IMR-90 (cell line): ENCODE measurements around the gene LRPAP1. TPM values are rescaled to one million over a fixed set of nuclear protein-coding genes. Genes with fewer than 3 reads are reported as not detected.

ENCODE experiments used
- ATAC-seq: fragments of 200-7000 bp; cut with Tn5 transposase; 2 replicates; pipeline ENCODE4 v1.9.1; 2020; ENCODE audit warnings: low read depth, mild to moderate bottlenecking, moderate library complexity
- BruUV-seq: library from RNA; stranded (reverse); fragments of 400-500 nt; replicated peaks from 2 replicates; lab custom pipeline; 2021; lab: Mats Ljungman, UMichigan
- CTCF ChIA-PET: fragments of 300-600 bp; formaldehyde crosslinking; extraction: SDS; loops from one replicate; lab custom pipeline; 2021; ENCODE audit warnings: antibody characterized with exemption; lab: Yijun Ruan, JAX
- POLR2A ChIA-PET: fragments of 300-600 bp; sonication (Branson Sonifier 250); formaldehyde crosslinking; loops from one replicate; lab custom pipeline; 2022; ENCODE audit warnings: antibody characterized with exemption; ENCODE audit not compliant: unreplicated experiment; lab: Charles Lee
- DNase-seq: peaks from one replicate; pipeline ENCODE4 v3.0.0; 2013
- H2AFZ ChIP-seq: replicated peaks from 2 replicates; pipeline ENCODE3; 2013; ENCODE audit warnings: low read length, mild to moderate bottlenecking; ENCODE audit not compliant: poor library complexity
- H2AK5ac ChIP-seq: 2 replicates; pipeline ENCODE4 v1.6.1; 2013; ENCODE audit warnings: low read depth, low read length, inconsistent platforms
- H2AK9ac ChIP-seq: replicated peaks from 2 replicates; pipeline ENCODE3; 2013; ENCODE audit warnings: mild to moderate bottlenecking, low read depth, low read length, moderate library complexity; ENCODE audit not compliant: poor library complexity
- H2BK120ac ChIP-seq: 2 replicates; pipeline ENCODE4 v1.6.1; 2013; ENCODE audit warnings: low read depth, low read length, inconsistent platforms
- H2BK15ac ChIP-seq: 3 replicates; pipeline ENCODE4 v1.6.1; 2013; ENCODE audit warnings: low read depth, low read length, inconsistent platforms
- H2BK20ac ChIP-seq: 2 replicates; pipeline ENCODE4 v1.6.1; 2013; ENCODE audit warnings: low read depth, mild to moderate bottlenecking, inconsistent platforms, low read length, moderate library complexity
- H2BK5ac ChIP-seq: 2 replicates; pipeline ENCODE4 v1.6.1; 2013; ENCODE audit warnings: mild to moderate bottlenecking, low read depth, low read length, inconsistent platforms; ENCODE audit not compliant: poor library complexity, severe bottlenecking
- H3K14ac ChIP-seq: replicated peaks from 2 replicates; pipeline ENCODE4 v1.6.1; 2013; ENCODE audit warnings: low read depth, low read length, inconsistent platforms
- H3K18ac ChIP-seq: 2 replicates; pipeline ENCODE4 v1.6.1; 2013; ENCODE audit warnings: low read depth, low read length, control low read depth
- H3K23ac ChIP-seq: 2 replicates; pipeline ENCODE4 v1.6.1; 2013; ENCODE audit warnings: low read depth, low read length, inconsistent platforms
- H3K27ac ChIP-seq: 2 replicates; pipeline ENCODE4 v1.5.1; 2013; ENCODE audit warnings: mild to moderate bottlenecking, control low read depth, low read length; ENCODE audit not compliant: insufficient read depth
- H3K27me3 ChIP-seq: 2 replicates; pipeline ENCODE4 v1.6.1; 2013; ENCODE audit warnings: low read length; ENCODE audit not compliant: control insufficient read depth, insufficient read depth
- H3K36me3 ChIP-seq: 2 replicates; pipeline ENCODE4 v1.6.1; 2013; ENCODE audit warnings: low read length, mixed read lengths; ENCODE audit not compliant: control insufficient read depth, insufficient read depth
- H3K4ac ChIP-seq: 2 replicates; pipeline ENCODE4 v1.6.1; 2013; ENCODE audit warnings: low read depth, low read length, inconsistent platforms
- H3K4me1 ChIP-seq: 2 replicates; pipeline ENCODE4 v1.6.1; 2013; ENCODE audit warnings: low read length, mixed read lengths; ENCODE audit not compliant: control insufficient read depth, insufficient read depth
- H3K4me2 ChIP-seq: 2 replicates; pipeline ENCODE4 v1.6.1; 2013; ENCODE audit warnings: low read depth, mild to moderate bottlenecking, control low read depth, low read length, moderate library complexity
- H3K4me3 ChIP-seq: 2 replicates; pipeline ENCODE4 v1.5.1; 2013; ENCODE audit warnings: low read depth, mild to moderate bottlenecking, control low read depth, low read length, moderate library complexity; ENCODE audit not compliant: insufficient read depth
- H3K56ac ChIP-seq: 2 replicates; pipeline ENCODE4 v1.6.1; 2013; ENCODE audit warnings: low read length, inconsistent platforms; ENCODE audit not compliant: insufficient read depth; ENCODE audit errors: extremely low read depth
- H3K79me1 ChIP-seq, 2 experiments: 2 replicates each; pipeline ENCODE4 v1.6.1; 2013; ENCODE audit warnings: low read length in 2 of 2, inconsistent platforms in 1 of 2, low read depth in 1 of 2
- H3K9ac ChIP-seq: 2 replicates; pipeline ENCODE4 v1.6.1; 2013; ENCODE audit warnings: low read depth, low read length, control low read depth
- H3K9me1 ChIP-seq: 2 replicates; pipeline ENCODE4 v1.6.1; 2013; ENCODE audit warnings: low read length, inconsistent platforms; ENCODE audit not compliant: insufficient read depth
- H3K9me3 ChIP-seq: 2 replicates; pipeline ENCODE4 v1.6.1; 2013; ENCODE audit warnings: low read length; ENCODE audit not compliant: control insufficient read depth, insufficient read depth
- H4K20me1 ChIP-seq: 2 replicates; pipeline ENCODE4 v1.6.1; 2013; ENCODE audit warnings: low read length, inconsistent platforms; ENCODE audit not compliant: insufficient read depth
- H4K5ac ChIP-seq: 2 replicates; pipeline ENCODE4 v1.6.1; 2013; ENCODE audit warnings: mild to moderate bottlenecking, low read depth, low read length, control low read depth
- H4K8ac ChIP-seq, 2 experiments: 2 replicates each; pipeline ENCODE4 v1.6.1; 2013; ENCODE audit warnings: low read depth in 2 of 2, low read length in 2 of 2, control low read depth in 1 of 2, inconsistent platforms in 1 of 2
- H4K91ac ChIP-seq: 2 replicates; pipeline ENCODE4 v1.6.1; 2013; ENCODE audit warnings: low read depth, low read length, inconsistent platforms; ENCODE audit not compliant: insufficient read depth
- CEBPB ChIP-seq: IDR thresholded peaks from 2 replicates; pipeline ENCODE4 v1.6.1; 2012; ENCODE audit warnings: low read depth, low read length, improper control_type of control experiment
- CHD1 ChIP-seq: IDR thresholded peaks from 2 replicates; pipeline ENCODE4 v1.6.1; 2012; ENCODE audit warnings: low read depth, low read length, improper control_type of control experiment
- MXI1 ChIP-seq: IDR thresholded peaks from 2 replicates; pipeline ENCODE4 v1.6.1; 2012; ENCODE audit warnings: low read depth, mild to moderate bottlenecking, low read length, moderate library complexity, borderline replicate concordance
- SMC3 ChIP-seq: fragments of 150-350 bp; IDR thresholded peaks from 2 replicates; pipeline ENCODE4 v1.6.1; 2016; ENCODE audit warnings: low read depth, mild to moderate bottlenecking, antibody characterized with exemption, low read length, moderate library complexity
- WGBS, 2 experiments: methylation state at CpG; one replicate each; pipeline versions ENCODE4 v1.1.5 to v1.1.7; 2013; ENCODE audit warnings: missing lambda C conversion rate in 2 of 2; ENCODE audit not compliant: insufficient read length in 1 of 2; ENCODE audit errors: extremely low coverage in 2 of 2; 5-methylcytosine and 5-hydroxymethylcytosine counted together
- dilution Hi-C: fragments of 300-500 bp; cut with HindIII; formaldehyde crosslinking; loops from one replicate; pipeline ENCODE4 v1.14.3; 2018; ENCODE audit warnings: low sequenced_read_pairs; ENCODE audit not compliant: unreplicated experiment
- in situ Hi-C: fragments of 300-500 bp; cut with MboI; formaldehyde crosslinking; loops from 3 replicates; pipeline ENCODE4 v1.14.3; 2019; ENCODE audit warnings: low sequenced_read_pairs, inconsistent platforms, mixed read lengths
- intact Hi-C: fragments of 100-400 bp; cut with micrococcal nuclease; formaldehyde crosslinking; loops from 2 replicates; pipeline ENCODE4 v1.10.0; 2022
- polyA plus RNA-seq, 3 experiments: library from polyadenylated mRNA; depleted of rRNA; stranded (reverse); fragments of >200 nt; gene quantifications; 2 replicates each; pipeline ENCODE4 v1.2.3, GENCODE V29; 2012; ENCODE audit warnings: low replicate concordance in 1 of 3
- total RNA-seq: library from RNA; depleted of rRNA; stranded (reverse); fragments of >200 nt; gene quantifications from 2 replicates; pipeline ENCODE4 v1.2.3, GENCODE V29; 2012
- TF ChIP-seq, protein P1 (sequence below): fragments of 150-350 bp; IDR thresholded peaks from 2 replicates; pipeline ENCODE4 v1.6.1; 2016; ENCODE audit warnings: low read depth, mild to moderate bottlenecking, low read length, moderate library complexity, borderline replicate concordance

LRPAP1 gene
- total and polyA plus RNA-seq, 2 of the 4 experiments (the other 2 are of a cell fraction), result 135 to 175 TPM

DNA sequence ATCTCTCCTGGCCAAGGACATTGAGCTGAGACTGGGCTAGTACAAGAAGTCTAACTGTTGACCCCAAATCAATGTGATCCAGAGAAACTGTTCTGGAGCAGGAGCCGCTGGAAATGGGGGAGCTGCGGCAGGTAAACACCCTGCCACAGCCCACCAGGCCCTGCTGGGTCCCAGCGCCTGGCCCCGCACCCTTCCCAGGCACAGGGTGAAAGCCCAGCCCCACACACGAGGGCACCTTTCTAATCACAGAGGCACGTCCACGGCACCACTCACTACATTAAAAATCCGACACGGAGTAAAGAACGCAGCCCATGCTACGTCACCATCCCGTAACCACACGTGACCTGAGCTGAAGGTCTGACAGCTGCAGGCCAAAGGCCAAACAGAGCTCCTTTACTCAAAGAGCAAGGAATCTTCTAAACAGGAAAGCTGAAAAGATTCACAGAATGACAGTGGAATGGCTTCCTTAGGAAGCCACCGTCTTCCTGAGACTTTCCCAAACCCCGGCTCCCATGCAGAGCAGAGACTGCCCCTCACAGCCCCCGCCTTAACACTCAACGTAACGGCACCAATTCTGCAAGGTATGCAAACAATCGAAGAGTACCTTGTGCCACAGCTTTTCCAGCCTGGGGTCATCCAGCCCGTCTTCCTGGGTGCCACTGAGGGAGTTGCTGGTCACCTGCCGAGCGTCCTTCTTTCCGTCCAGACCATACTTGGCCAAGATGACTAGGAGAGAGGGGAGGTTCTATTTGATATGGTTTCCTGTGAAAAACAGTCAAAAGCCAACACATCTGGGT lies 12.6 kb downstream of the LRPAP1 start:
- dilution Hi-C loops, result no loop called here

More for the DNA sequence above, 12.6 kb downstream of the LRPAP1 start:
- no peak overlapping the region for H3K4me2 ChIP-seq
- peaks cover 70% of the 10 kb centered on the region for H3K36me3 ChIP-seq
- no peak overlapping the region for H4K91ac ChIP-seq
- no peaks in the 10 kb centered on the region for H3K9me3 ChIP-seq
- DNase-seq, result no peak
- H3K27ac ChIP-seq, result no peak overlapping the region
- H3K4me3 ChIP-seq, result no peak overlapping the region
- ChIA-PET CTCF (no interaction called here), POLR2A (no interaction called here)
- no peak overlapping the region for H2BK15ac ChIP-seq
- TF ChIP-seq SMC3 (no peak), MXI1 (no peak), CEBPB (no peak), CHD1 (no peak)
- TF ChIP-seq, protein P1, sequence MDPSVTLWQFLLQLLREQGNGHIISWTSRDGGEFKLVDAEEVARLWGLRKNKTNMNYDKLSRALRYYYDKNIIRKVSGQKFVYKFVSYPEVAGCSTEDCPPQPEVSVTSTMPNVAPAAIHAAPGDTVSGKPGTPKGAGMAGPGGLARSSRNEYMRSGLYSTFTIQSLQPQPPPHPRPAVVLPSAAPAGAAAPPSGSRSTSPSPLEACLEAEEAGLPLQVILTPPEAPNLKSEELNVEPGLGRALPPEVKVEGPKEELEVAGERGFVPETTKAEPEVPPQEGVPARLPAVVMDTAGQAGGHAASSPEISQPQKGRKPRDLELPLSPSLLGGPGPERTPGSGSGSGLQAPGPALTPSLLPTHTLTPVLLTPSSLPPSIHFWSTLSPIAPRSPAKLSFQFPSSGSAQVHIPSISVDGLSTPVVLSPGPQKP, result no peak
- no peak overlapping the region for H4K5ac ChIP-seq
- no peak overlapping the region for H3K56ac ChIP-seq
- H4K20me1 ChIP-seq, result peaks cover 8% of the 10 kb centered on the region
- H4K8ac ChIP-seq, result no peak overlapping the region
- no peaks in the 10 kb centered on the region for H3K27me3 ChIP-seq
- no peak overlapping the region for H3K18ac ChIP-seq
- no peaks in the 10 kb centered on the region for H3K9me1 ChIP-seq
- no peak overlapping the region for H2AK9ac ChIP-seq
- no peak overlapping the region for H2AK5ac ChIP-seq
- no TSS peak for BruUV-seq
- no peak overlapping the region for H2BK5ac ChIP-seq
- H3K9ac ChIP-seq, result no peak overlapping the region
- H3K14ac ChIP-seq, result no peak overlapping the region
- peaks cover 0 to 4% of the 10 kb centered on the region in 2 experiments; a peak in 2 of 4 replicates for H3K79me1 ChIP-seq
- in situ Hi-C loops (no loop called here), intact Hi-C loops (no loop called here)
- no peak overlapping the region for H2AFZ ChIP-seq
- H3K4ac ChIP-seq, result no peak overlapping the region
- ATAC-seq, result no peak
- H3K23ac ChIP-seq, result no peak overlapping the region
- no peak overlapping the region for H2BK20ac ChIP-seq
- 95% methylated on average over 13 of the region's 23 CpGs; no CpG with 5 or more reads in 1 of the 2 experiments for WGBS, 2 experiments
- H2BK120ac ChIP-seq, result no peak overlapping the region
- H3K4me1 ChIP-seq, result no peaks in the 10 kb centered on the region
